GM10248 (cell line): ENCODE measurements around the gene CLDN7.

ENCODE experiments used
- CTCF ChIA-PET: fragments of 300-600 bp; sonication (Branson Sonifier 250); formaldehyde crosslinking; extraction: SDS; loops from one replicate; lab custom pipeline; 2021; ENCODE audit warnings: antibody characterized with exemption; lab: Yijun Ruan, JAX
- POLR2A ChIA-PET: fragments of 350-650 bp; sonication (Branson Sonifier 250); formaldehyde crosslinking; extraction: SDS; loops from one replicate; lab custom pipeline; 2020; ENCODE audit warnings: antibody characterized with exemption; lab: Yijun Ruan, JAX
- DNase-seq: peaks from one replicate; pipeline ENCODE4 v3.0.0; 2012; ENCODE audit errors: extremely low spot score
- TF ChIP-seq, protein P1 (sequence below): IDR thresholded peaks from 2 replicates; pipeline ENCODE4 v1.5.1; 2012; ENCODE audit warnings: mild to moderate bottlenecking, low read depth; ENCODE audit errors: extremely low read depth, missing control alignments, control extremely low read depth

CLDN7 gene

DNA sequence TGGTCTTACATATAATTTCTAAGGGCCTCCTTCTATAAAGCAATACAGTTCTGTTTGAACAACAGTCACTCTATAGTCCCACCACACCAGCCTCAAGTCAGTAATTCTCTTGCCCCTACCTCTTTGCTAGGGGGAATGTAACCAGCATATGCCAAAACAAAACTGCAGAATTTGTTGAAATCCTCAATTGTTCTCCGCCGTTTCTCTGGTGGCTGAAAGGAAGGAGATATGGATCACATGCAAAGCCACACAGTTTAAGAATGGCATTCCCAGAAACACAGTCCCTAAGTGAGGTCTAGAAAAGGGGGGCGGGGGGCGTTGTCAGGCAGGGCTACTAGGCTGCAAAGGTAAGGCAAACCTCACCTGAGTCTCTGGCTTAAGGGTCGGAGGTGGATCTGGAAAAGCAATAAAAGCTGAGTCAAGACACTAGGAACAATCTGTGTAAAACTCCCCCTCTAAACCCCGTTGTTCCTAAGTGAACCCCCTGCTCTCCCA lies 25.0 kb downstream of the CLDN7 start:
- ChIA-PET POLR2A (interaction anchor here (0.8 to 2.7 kb wide), 2 partner anchors 16 to 18 kb away, joined by 3 to 6 read pairs; partner anchors contain the start of genes ACADVL and DLG4), CTCF (interaction anchor here (1.5 to 4.4 kb wide), 2 partner anchors 16 to 450 kb away, joined by 3 to 26 read pairs; partner anchors contain the start of genes ACADVL, DLG4 and TP53)
- DNase-seq, result no peak
- TF ChIP-seq, protein P1, sequence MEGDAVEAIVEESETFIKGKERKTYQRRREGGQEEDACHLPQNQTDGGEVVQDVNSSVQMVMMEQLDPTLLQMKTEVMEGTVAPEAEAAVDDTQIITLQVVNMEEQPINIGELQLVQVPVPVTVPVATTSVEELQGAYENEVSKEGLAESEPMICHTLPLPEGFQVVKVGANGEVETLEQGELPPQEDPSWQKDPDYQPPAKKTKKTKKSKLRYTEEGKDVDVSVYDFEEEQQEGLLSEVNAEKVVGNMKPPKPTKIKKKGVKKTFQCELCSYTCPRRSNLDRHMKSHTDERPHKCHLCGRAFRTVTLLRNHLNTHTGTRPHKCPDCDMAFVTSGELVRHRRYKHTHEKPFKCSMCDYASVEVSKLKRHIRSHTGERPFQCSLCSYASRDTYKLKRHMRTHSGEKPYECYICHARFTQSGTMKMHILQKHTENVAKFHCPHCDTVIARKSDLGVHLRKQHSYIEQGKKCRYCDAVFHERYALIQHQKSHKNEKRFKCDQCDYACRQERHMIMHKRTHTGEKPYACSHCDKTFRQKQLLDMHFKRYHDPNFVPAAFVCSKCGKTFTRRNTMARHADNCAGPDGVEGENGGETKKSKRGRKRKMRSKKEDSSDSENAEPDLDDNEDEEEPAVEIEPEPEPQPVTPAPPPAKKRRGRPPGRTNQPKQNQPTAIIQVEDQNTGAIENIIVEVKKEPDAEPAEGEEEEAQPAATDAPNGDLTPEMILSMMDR, result no peak

DNA sequence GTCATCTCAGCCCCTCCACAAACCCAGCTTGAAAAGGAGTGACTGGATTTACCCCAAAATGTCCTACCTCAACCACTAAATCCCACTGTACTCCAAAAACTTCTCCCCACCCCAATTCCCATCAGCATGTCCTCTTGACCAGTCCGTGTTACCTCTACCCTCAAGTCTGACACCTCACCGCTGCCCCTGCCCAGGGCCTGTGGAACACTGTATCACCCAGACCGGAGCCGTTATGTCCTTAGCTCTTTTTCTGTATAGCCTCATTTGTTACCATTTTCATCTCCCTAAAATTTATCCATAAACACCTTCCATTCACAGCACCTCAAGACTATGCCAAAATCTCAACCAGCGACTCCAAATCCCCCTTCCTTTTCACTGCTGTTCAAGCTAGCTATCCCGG lies 25.5 kb downstream of the CLDN7 start:
- POLR2A ChIA-PET, result interaction anchor here (2.7 kb wide), 1 partner anchor 18 kb away, joined by 6 read pairs; the partner anchor contains the start of genes ACADVL and DLG4
- TF ChIP-seq, protein P1, result no peak
- DNase-seq, result no peak
- CTCF ChIA-PET, result interaction anchor here (1.4 to 4.4 kb wide), 3 partner anchors 16 to 60 kb away, joined by 3 to 26 read pairs (median 3); partner anchors contain the start of genes ACADVL, DLG4 and SLC2A4

DNA sequence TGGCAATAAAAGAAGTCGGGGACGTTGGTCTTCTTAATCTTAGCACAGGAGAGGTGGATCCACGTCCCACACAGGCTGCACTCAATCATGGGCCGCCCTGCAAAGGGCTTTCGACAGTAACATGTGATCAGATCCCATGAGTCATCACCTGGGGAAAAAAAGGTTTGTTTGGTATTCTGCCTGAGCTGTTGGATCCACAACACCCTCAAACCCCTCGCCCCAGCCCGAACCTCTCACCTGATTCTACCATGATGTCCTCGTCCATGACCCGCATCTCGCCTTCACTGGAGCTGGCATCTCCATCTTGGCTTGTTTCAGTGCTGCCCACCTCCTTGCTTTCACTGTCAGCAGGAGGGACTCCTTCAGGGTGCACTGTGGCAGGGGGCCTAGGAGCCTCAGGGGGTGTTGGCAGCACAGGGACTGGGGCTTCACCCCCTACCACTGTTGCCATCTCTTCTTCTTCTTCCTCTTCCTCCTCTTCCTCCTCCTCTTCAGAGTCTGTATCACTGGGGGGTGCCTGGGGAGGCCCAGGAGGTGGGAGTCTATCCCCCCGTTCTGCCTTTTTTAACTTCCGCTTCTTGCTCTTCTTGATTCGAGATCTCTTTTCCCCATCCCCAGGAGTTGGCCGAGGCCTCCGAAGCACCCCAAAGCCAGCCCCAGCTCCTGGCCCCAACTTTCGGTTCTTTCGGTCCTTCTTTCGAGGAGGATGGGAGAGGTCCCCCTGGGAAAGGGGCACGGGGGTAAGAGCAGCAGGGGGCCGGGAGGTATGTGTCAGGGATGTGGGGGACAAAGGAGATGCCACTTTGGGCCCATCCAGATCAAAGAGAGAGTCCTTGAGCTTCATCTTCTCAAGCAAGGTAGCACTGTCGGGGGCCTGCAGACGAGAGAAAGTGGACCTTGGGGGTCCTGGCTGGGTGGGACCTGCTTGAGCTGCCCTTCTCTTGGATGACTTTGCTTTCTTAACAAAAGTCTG lies 26.3 kb downstream of the CLDN7 start:
- no peak for DNase-seq
- ChIA-PET POLR2A (interaction anchor here (1.2 to 2.7 kb wide), 2 partner anchors 11 to 17 kb away, joined by 3 to 6 read pairs; partner anchors contain the start of genes ACADVL and DLG4), CTCF (interaction anchor here (1.4 to 4.4 kb wide), 3 partner anchors 15 to 60 kb away, joined by 3 to 26 read pairs (median 3); partner anchors contain the start of genes ACADVL, DLG4 and SLC2A4)
- TF ChIP-seq, protein P1, result no peak

DNA sequence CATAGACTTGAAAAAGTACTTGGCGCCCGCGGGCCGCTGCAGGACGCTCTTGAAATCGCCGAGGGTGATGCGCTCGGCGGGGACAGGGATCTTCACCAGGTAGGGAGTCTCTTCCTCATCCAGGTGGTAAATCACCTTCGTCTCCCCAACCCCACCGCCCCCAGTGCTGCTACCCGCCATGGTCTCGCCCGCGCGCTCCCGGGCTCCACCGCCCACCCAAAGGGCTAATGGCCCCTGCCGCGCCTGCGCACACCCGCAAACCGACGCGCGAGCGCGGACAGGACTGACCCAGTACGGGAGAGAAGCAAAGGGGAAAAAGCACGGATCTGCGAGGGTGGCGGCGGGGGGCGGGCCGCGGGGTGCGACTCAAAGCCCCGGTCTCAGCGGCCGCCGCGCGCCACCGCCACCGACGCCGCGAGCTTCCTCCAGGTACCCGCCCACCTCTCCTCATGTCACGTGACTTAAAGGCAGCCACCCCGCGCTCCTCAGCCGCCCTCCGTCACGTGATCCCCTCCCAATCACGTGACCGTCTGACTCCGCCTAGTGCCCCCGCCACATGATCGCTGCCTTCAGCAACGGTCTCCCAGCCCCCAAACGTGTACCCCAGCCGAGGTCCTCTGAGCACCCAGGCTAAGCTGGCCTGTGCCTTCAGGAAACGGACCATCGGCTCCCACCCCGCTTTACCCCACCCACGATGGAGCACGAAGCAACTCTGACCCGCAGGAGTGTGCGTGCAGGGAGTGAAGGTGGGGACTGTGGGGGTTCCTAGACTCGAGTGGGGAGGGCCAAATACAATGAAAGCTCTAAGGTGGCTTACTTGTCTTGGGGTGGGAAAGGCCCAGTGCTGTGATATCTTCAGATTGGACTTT lies 28.0 kb downstream of the CLDN7 start, which contains the start of gene DVL2:
Gene DVL2 (minus strand): TSS at position 435 of the 869 bp plus-strand sequence. CDS start 255 bp downstream, at position 180.
- CTCF ChIA-PET, result interaction anchor here (4.4 kb wide), 1 partner anchor 13 kb away, joined by 26 read pairs; the partner anchor contains the start of genes ACADVL and DLG4
- TF ChIP-seq, protein P1, result no peak
- POLR2A ChIA-PET, result interaction anchor here (1.0 kb wide), 2 partner anchors 8 to 25 kb away, joined by 3 read pairs; partner anchors contain the start of gene GABARAP
- DNase-seq, result peak; percentile 96

DNA sequence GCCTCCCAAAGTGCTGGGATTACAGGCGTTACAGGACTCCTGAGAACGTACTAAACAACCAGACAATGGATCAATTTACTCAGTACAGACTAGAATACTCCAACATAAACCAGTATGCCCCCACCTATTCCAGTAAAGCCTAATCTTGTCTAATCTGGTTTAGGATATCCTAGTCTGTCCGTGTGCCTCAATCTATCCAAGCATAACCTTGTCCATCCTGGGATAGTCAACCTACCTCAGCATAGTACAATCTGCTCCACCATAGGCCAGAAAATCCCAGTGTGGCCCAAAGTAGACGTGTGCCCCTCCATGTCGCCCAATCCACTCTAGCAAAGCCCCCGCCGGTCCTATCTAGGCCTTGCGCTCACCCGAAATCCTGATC lies 28.6 kb downstream of the CLDN7 start:
- CTCF ChIA-PET, result interaction anchor here (4.4 kb wide), 1 partner anchor 13 kb away, joined by 26 read pairs; the partner anchor contains the start of genes ACADVL and DLG4
- POLR2A ChIA-PET, result interaction anchor here (1.0 kb wide), 1 partner anchor 9 kb away, joined by 3 read pairs; the partner anchor contains the start of gene GABARAP
- TF ChIP-seq, protein P1, result no peak
- no peak for DNase-seq
